ENCODE results near the gene EFCAB12. TPM values are rescaled to one million over a fixed set of nuclear protein-coding genes. Genes with fewer than 3 reads are reported as not detected.
"Not testable (repeated sequence)": the region's sequence is repeated elsewhere in the genome, so short reads cannot be mapped to it uniquely, and the experiment has no call there.

Gene EFCAB12
- polyA plus RNA-seq, 3 donors from 2014 or later: 0.12 TPM; not detected in 2

- H3K4me1 Mint-ChIP-seq: peaks cover 3 to 4% of the 10 kb centered on the region in 2 donors
- DNase-seq: no peak
- H3K27me3 Mint-ChIP-seq (ENCODE audit: low read depth in 3 of 3): no peaks in the 10 kb centered on the region
- peak overlapping the region in 2 of 6 donors; percentile 43 to 50 for H3K27ac Mint-ChIP-seq
- no peaks in the 10 kb centered on the region for H3K9me3 Mint-ChIP-seq
- H3K36me3 Mint-ChIP-seq: peaks cover 4 to 32% (median 13%) of the 10 kb centered on the region in 3 donors
- H3K4me3 Mint-ChIP-seq: no peak overlapping the region
These were observed 38.9 kb downstream of the EFCAB12 start for GRCh38 chr3:129389572-129389937.

- H3K4me1 Mint-ChIP-seq; H3K9me3 Mint-ChIP-seq; H3K27me3 Mint-ChIP-seq (ENCODE audit: low read depth in 3 of 3); DNase-seq; H3K4me3 Mint-ChIP-seq: not testable (repeated sequence)
- peak overlapping the region in 2 of 6 donors; percentile 43 to 50 for H3K27ac Mint-ChIP-seq
- peaks cover 4 to 31% (median 13%) of the 10 kb centered on the region in 3 donors for H3K36me3 Mint-ChIP-seq
These were observed 39.5 kb downstream of the EFCAB12 start for GRCh38 chr3:129388791-129389571.

GRCh38 chr3:129387487-129387886 lies 40.9 kb downstream of the EFCAB12 start:
- H3K4me3 Mint-ChIP-seq: no peak overlapping the region
- no peak for DNase-seq
- H3K9me3 Mint-ChIP-seq: no peaks in the 10 kb centered on the region
- H3K36me3 Mint-ChIP-seq: peaks cover 4 to 31% (median 13%) of the 10 kb centered on the region in 3 donors
- peak overlapping the region in 1 of 6 donors; percentile 36 for H3K27ac Mint-ChIP-seq
- H3K4me1 Mint-ChIP-seq: peaks cover 0 to 3% of the 10 kb centered on the region in 2 donors
- peaks cover 0 to 1% (median 1%) of the 10 kb centered on the region in 3 donors for H3K27me3 Mint-ChIP-seq (ENCODE audit: low read depth in 3 of 3)

GRCh38 chr3:129386984-129387383 lies 41.5 kb downstream of the EFCAB12 start:
- Mint-ChIP-seq H3K9me3 (no peaks in the 10 kb centered on the region), H3K4me3 (no peak overlapping the region), H3K36me3 (peaks cover 4 to 31% (median 13%) of the 10 kb centered on the region in 3 donors), H3K27me3 (ENCODE audit: low read depth in 3 of 3) (peaks cover 0 to 4% (median 1%) of the 10 kb centered on the region in 3 donors), H3K4me1 (peaks cover 0 to 3% of the 10 kb centered on the region in 2 donors), H3K27ac (no peak overlapping the region)
- DNase-seq: no peak

- not testable (repeated sequence) for H3K9me3 Mint-ChIP-seq; H3K4me1 Mint-ChIP-seq; H3K27me3 Mint-ChIP-seq (ENCODE audit: low read depth in 3 of 3); DNase-seq; H3K4me3 Mint-ChIP-seq
- Mint-ChIP-seq H3K36me3 (peaks cover 4 to 22% (median 10%) of the 10 kb centered on the region in 3 donors), H3K27ac (peak overlapping the region in 1 of 6 donors; percentile 30)
These were observed 42.9 kb downstream of the EFCAB12 start for GRCh38 chr3:129385507-129385906.

GRCh38 chr3:129384594-129385323 lies 43.7 kb downstream of the EFCAB12 start:
- H3K36me3 Mint-ChIP-seq: peaks cover 4 to 22% (median 10%) of the 10 kb centered on the region in 3 donors
- H3K9me3 Mint-ChIP-seq: no peaks in the 10 kb centered on the region
- peak overlapping the region in 2 of 6 donors; percentile 30 to 51 for H3K27ac Mint-ChIP-seq
- no peak overlapping the region for H3K4me3 Mint-ChIP-seq
- peaks cover 0 to 3% of the 10 kb centered on the region in 2 donors for H3K4me1 Mint-ChIP-seq
- no peak for DNase-seq
- peaks cover 0 to 4% (median 1%) of the 10 kb centered on the region in 3 donors for H3K27me3 Mint-ChIP-seq (ENCODE audit: low read depth in 3 of 3)

- H3K27ac Mint-ChIP-seq; DNase-seq; H3K4me1 Mint-ChIP-seq; H3K27me3 Mint-ChIP-seq (ENCODE audit: low read depth in 3 of 3); H3K4me3 Mint-ChIP-seq; H3K9me3 Mint-ChIP-seq: not testable (repeated sequence)
- peaks cover 4 to 17% (median 10%) of the 10 kb centered on the region in 3 donors for H3K36me3 Mint-ChIP-seq
These were observed 44.3 kb downstream of the EFCAB12 start for GRCh38 chr3:129384103-129384502.

GRCh38 chr3:129383292-129383860 lies 45.1 kb downstream of the EFCAB12 start:
- H3K27me3 Mint-ChIP-seq (ENCODE audit: low read depth in 3 of 3): peaks cover 0 to 4% (median 1%) of the 10 kb centered on the region in 3 donors
- H3K36me3 Mint-ChIP-seq: peaks cover 4 to 13% (median 10%) of the 10 kb centered on the region in 3 donors
- no peaks in the 10 kb centered on the region for H3K4me1 Mint-ChIP-seq
- H3K27ac Mint-ChIP-seq: no peak overlapping the region
- DNase-seq: peak; percentile 20 to 40 (median 22)
- H3K9me3 Mint-ChIP-seq: no peaks in the 10 kb centered on the region
- H3K4me3 Mint-ChIP-seq: no peak overlapping the region

- no peaks in the 10 kb centered on the region for H3K4me1 Mint-ChIP-seq
- peaks cover 0 to 4% (median 1%) of the 10 kb centered on the region in 3 donors for H3K27me3 Mint-ChIP-seq (ENCODE audit: low read depth in 3 of 3)
- H3K9me3 Mint-ChIP-seq: no peaks in the 10 kb centered on the region
- no peak for DNase-seq
- H3K27ac Mint-ChIP-seq: no peak overlapping the region
- H3K36me3 Mint-ChIP-seq: peaks cover 3 to 10% (median 4%) of the 10 kb centered on the region in 3 donors
- no peak overlapping the region for H3K4me3 Mint-ChIP-seq
These were observed 46.1 kb downstream of the EFCAB12 start for GRCh38 chr3:129382366-129382765.

GRCh38 chr3:129379582-129380358 lies 48.7 kb downstream of the EFCAB12 start:
- Mint-ChIP-seq H3K4me3 (no peak overlapping the region), H3K4me1 (no peaks in the 10 kb centered on the region), H3K27ac (no peak overlapping the region), H3K9me3 (no peaks in the 10 kb centered on the region), H3K36me3 (peaks cover 0 to 3% (median 0%) of the 10 kb centered on the region in 3 donors), H3K27me3 (ENCODE audit: low read depth in 3 of 3) (peaks cover 0 to 4% (median 1%) of the 10 kb centered on the region in 3 donors)
- DNase-seq: no peak

GRCh38 chr3:129378949-129379348 lies 49.5 kb downstream of the EFCAB12 start:
- Mint-ChIP-seq H3K36me3 (peaks cover 0 to 3% (median 0%) of the 10 kb centered on the region in 3 donors), H3K27me3 (ENCODE audit: low read depth in 3 of 3) (peaks cover 0 to 4% (median 1%) of the 10 kb centered on the region in 3 donors), H3K4me1 (no peaks in the 10 kb centered on the region), H3K27ac (peak overlapping the region in 1 of 6 donors; percentile 44), H3K4me3 (no peak overlapping the region), H3K9me3 (no peaks in the 10 kb centered on the region)
- no peak for DNase-seq

GRCh38 chr3:129377615-129378014 lies 50.8 kb downstream of the EFCAB12 start:
- DNase-seq: no peak
- H3K4me1 Mint-ChIP-seq: no peaks in the 10 kb centered on the region
- no peaks in the 10 kb centered on the region for H3K9me3 Mint-ChIP-seq
- H3K4me3 Mint-ChIP-seq: no peak overlapping the region
- H3K27me3 Mint-ChIP-seq (ENCODE audit: low read depth in 3 of 3): peaks cover 0 to 2% (median 0%) of the 10 kb centered on the region in 3 donors
- no peak overlapping the region for H3K27ac Mint-ChIP-seq
- H3K36me3 Mint-ChIP-seq: peaks cover 0 to 3% (median 0%) of the 10 kb centered on the region in 3 donors

- no peaks in the 10 kb centered on the region for H3K4me1 Mint-ChIP-seq
- peaks cover 0 to 3% (median 0%) of the 10 kb centered on the region in 3 donors for H3K36me3 Mint-ChIP-seq
- no peak for DNase-seq
- no peaks in the 10 kb centered on the region for H3K27me3 Mint-ChIP-seq (ENCODE audit: low read depth in 3 of 3)
- no peak overlapping the region for H3K4me3 Mint-ChIP-seq
- no peak overlapping the region for H3K27ac Mint-ChIP-seq
- no peaks in the 10 kb centered on the region for H3K9me3 Mint-ChIP-seq
These were observed 53.3 kb downstream of the EFCAB12 start for GRCh38 chr3:129375099-129375498.

Data from immature natural killer cell (primary cell).